ENCODE results near the gene POLR3B. TPM values are rescaled to one million over a fixed set of nuclear protein-coding genes. Genes with fewer than 3 reads are reported as not detected.

POLR3B gene
- total RNA-seq, 1 experiment from 2014 or later, result 10.7 TPM

DNA sequence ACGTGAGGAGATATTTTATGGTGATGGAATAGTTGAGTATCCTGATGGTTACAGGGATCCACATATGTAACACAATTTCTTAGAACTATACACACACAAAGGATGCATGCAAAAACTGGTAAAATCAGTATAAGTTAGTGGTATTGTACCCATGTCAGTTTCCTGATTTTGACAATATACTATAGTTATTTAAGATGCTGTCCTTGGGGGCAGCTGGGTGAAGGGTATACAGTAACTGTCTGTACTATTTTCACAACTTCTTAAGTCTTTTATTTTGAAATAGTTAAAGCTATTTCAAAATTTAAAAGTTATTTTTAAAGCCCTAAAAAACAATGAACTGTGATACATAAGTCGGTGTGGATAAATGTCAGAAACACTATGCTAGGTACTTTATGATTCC, 24.5 kb upstream of the POLR3B start:
- BruUV-seq (replicated peaks), result no TSS peak
- Histone ChIP-seq H3K9ac (ENCODE audit: low read length) (no peak overlapping the region), H3K4me2 (ENCODE audit: low read length) (no peak overlapping the region), H3K9me2 (ENCODE audit: insufficient read depth) (no peaks in the 10 kb centered on the region), H3K79me2 (ENCODE audit: insufficient read depth, low read length) (no peaks in the 10 kb centered on the region), H2AFZ (ENCODE audit: low read depth, low read length, poor library complexity, severe bottlenecking) (no peak overlapping the region), H3K27ac (ENCODE audit: low read depth, low read length) (no peak overlapping the region), H4K20me1 (ENCODE audit: insufficient read depth) (no peaks in the 10 kb centered on the region), H3K9me3 (ENCODE audit: control insufficient read depth in 1 of 2, insufficient read depth in 1 of 2, low read depth in 1 of 2, low read length in 2 of 2) (no peaks in the 10 kb centered on the region), H3K4me1 (ENCODE audit: control insufficient read depth in 1 of 2, insufficient read depth in 2 of 2, low read length in 2 of 2) (0 out of 4 replicates have a peak, but pooled peaks cover 0 to 3% of the 10 kb centered on the region in 2 experiments), H3K4me3 (replicated peaks in 1 of 2; ENCODE audit: low read depth in 1 of 2, low read length in 2 of 2) (no peak overlapping the region), H3K27me3 (ENCODE audit: insufficient read depth, low read length) (no peaks in the 10 kb centered on the region), H3K36me3 (ENCODE audit: control insufficient read depth in 1 of 2, insufficient read depth in 2 of 2, low read length in 2 of 2) (no peaks in the 10 kb centered on the region)
- ChIA-PET CTCF (interaction anchor here (1.1 to 1.3 kb wide), 2 partner anchors 13 to 25 kb away, joined by 3 to 4 read pairs; partner anchors contain the start of gene POLR3B), RAD21 (ENCODE audit: low non-redundant PET in 1 of 2, low total read pairs in 2 of 2, uncharacterized antibody in 2 of 2, unreplicated experiment in 2 of 2) (no interaction called here), POLR2A (no interaction called here)
- no peak for ATAC-seq
- TF ChIP-seq, protein P1, sequence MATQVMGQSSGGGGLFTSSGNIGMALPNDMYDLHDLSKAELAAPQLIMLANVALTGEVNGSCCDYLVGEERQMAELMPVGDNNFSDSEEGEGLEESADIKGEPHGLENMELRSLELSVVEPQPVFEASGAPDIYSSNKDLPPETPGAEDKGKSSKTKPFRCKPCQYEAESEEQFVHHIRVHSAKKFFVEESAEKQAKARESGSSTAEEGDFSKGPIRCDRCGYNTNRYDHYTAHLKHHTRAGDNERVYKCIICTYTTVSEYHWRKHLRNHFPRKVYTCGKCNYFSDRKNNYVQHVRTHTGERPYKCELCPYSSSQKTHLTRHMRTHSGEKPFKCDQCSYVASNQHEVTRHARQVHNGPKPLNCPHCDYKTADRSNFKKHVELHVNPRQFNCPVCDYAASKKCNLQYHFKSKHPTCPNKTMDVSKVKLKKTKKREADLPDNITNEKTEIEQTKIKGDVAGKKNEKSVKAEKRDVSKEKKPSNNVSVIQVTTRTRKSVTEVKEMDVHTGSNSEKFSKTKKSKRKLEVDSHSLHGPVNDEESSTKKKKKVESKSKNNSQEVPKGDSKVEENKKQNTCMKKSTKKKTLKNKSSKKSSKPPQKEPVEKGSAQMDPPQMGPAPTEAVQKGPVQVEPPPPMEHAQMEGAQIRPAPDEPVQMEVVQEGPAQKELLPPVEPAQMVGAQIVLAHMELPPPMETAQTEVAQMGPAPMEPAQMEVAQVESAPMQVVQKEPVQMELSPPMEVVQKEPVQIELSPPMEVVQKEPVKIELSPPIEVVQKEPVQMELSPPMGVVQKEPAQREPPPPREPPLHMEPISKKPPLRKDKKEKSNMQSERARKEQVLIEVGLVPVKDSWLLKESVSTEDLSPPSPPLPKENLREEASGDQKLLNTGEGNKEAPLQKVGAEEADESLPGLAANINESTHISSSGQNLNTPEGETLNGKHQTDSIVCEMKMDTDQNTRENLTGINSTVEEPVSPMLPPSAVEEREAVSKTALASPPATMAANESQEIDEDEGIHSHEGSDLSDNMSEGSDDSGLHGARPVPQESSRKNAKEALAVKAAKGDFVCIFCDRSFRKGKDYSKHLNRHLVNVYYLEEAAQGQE (IDR thresholded peaks at IDR 0.05; ENCODE audit: low read depth), result no peak
- TF ChIP-seq CBX3 (IDR thresholded peaks at IDR 0.05; ENCODE audit: low read depth) (no peak), RAD21 (IDR thresholded peaks at IDR 0.05; ENCODE audit: low read depth) (no peak), ZFX (IDR thresholded peaks at IDR 0.05) (no peak), SP1 (IDR thresholded peaks at IDR 0.05; ENCODE audit: low read depth) (no peak), SIN3A (IDR thresholded peaks at IDR 0.05; ENCODE audit: low read depth) (no peak), EZH2phosphoT487 (IDR thresholded peaks at IDR 0.05; ENCODE audit: borderline replicate concordance) (no peak), TCF7L2 (IDR thresholded peaks at IDR 0.05; ENCODE audit: borderline replicate concordance, extremely low read depth, insufficient read depth, insufficient read length) (no peak), EZH2 (IDR thresholded peaks at IDR 0.05) (no peak)
- TF ChIP-seq, protein P2, sequence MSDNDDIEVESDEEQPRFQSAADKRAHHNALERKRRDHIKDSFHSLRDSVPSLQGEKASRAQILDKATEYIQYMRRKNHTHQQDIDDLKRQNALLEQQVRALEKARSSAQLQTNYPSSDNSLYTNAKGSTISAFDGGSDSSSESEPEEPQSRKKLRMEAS (IDR thresholded peaks at IDR 0.05), result no peak
- intact Hi-C loops (cut with micrococcal nuclease), result no loop called here
- DNase-seq (ENCODE audit: low read depth, low spot score), result no peak

Measured in HCT116 (cell line).